ENCODE results near the gene SLC2A9. TPM values are rescaled to one million over a fixed set of nuclear protein-coding genes. Genes with fewer than 3 reads are reported as not detected.

Gene SLC2A9
- total RNA-seq, 1 donor from 2014 or later, result 8.2 TPM

DNA sequence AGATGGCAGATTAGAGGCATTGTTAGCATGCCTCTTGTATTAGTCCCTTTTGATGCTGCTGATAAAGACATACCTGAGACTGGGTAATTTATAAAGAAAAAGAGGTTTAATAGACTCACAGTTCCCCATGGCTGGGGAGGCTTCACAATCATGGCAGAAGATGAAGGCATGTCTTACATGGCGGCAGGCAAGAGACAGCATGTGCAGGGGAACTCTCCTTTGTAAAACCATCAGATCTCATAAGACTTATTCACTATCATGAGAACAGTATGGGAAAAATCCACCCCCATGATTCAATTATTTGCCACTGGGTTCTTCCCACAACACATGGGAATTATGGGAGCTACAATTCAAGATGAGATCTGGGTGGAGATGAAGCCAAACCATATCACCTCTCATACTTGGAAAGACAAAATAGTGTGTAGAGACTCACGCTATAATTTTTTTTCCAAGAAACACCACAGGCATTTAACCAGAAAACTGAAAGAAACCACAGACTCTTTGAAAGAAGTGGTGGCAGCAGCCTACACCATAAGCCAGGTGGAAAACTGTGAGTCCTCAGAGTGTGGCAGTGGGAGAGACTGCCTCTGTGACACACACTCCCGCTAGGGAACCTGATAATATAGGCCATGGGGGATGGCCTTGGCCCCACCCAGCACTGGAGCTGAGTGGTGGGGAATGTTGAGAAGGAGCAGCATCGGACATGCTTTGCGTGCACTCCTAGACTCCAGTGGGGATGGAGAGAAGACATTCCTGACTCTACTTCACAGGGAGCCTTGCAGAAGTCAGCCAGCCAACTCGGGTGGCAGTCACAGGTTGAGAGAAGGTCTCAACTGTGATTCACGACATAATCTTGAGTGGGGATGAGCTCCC lies 51.5 kb downstream of the SLC2A9 start:
- TF ChIP-seq, protein P1, sequence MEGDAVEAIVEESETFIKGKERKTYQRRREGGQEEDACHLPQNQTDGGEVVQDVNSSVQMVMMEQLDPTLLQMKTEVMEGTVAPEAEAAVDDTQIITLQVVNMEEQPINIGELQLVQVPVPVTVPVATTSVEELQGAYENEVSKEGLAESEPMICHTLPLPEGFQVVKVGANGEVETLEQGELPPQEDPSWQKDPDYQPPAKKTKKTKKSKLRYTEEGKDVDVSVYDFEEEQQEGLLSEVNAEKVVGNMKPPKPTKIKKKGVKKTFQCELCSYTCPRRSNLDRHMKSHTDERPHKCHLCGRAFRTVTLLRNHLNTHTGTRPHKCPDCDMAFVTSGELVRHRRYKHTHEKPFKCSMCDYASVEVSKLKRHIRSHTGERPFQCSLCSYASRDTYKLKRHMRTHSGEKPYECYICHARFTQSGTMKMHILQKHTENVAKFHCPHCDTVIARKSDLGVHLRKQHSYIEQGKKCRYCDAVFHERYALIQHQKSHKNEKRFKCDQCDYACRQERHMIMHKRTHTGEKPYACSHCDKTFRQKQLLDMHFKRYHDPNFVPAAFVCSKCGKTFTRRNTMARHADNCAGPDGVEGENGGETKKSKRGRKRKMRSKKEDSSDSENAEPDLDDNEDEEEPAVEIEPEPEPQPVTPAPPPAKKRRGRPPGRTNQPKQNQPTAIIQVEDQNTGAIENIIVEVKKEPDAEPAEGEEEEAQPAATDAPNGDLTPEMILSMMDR (IDR thresholded peaks at IDR 0.05; ENCODE audit: borderline replicate concordance), result no peak
- intact Hi-C loops (cut with micrococcal nuclease), result no loop called here
- H3K27me3 ChIP-seq (ENCODE audit: low read depth), result no peaks in the 10 kb centered on the region

DNA sequence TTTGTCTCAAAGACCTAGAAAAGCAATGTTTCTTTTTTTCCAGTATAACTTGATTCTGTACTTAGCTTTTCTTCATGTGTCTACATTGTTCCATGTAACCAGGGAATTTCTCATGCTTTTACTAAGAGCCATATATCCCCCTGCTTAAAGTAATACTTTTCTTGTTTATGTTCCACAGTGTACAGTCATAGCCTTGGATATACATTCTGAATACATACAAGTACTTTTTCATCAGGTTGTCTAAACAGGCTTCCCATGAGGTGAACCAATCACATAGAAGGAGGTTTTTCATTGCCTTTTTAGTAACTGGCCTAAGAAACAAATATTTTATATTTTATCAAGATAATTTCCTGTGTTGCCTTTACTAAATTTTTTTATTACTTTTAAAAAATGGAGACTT lies 52.8 kb downstream of the SLC2A9 start:
- intact Hi-C loops (cut with micrococcal nuclease), result no loop called here
- H3K27me3 ChIP-seq (ENCODE audit: low read depth), result no peaks in the 10 kb centered on the region

More for the DNA sequence above, 51.5 kb downstream of the SLC2A9 start:
- no peaks in the 10 kb centered on the region for H3K4me1 ChIP-seq
- H3K9me3 ChIP-seq (replicated peaks), result peaks cover 2% of the 10 kb centered on the region
- no peaks in the 10 kb centered on the region for H3K36me3 ChIP-seq
- H3K4me3 ChIP-seq, result no peak overlapping the region
- no peak for DNase-seq
- H3K27ac ChIP-seq (replicated peaks), result no peak overlapping the region

DNA sequence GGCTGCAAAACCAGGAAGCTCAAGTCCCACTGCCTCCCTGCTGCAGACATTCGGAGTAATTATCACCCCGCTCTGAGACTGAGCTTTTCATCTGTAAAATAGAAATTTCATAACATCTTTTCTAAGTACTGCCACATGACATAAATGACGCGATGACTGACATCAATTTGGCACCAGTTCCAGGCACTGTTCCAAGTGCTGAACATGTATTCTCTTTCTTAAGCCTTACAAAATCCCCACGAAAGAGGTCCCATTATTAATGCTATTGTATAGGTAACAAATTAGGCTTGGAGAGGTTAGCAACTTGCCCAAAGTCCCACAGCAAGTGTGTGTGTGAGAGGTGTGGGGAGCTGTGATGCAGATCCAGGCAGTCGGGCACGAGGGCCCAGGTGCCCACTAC lies 56.4 kb downstream of the SLC2A9 start:
- peaks cover 11% of the 10 kb centered on the region for H3K9me3 ChIP-seq (replicated peaks)
- TF ChIP-seq, protein P1 (IDR thresholded peaks at IDR 0.05; ENCODE audit: borderline replicate concordance), result no peak
- intact Hi-C loops (cut with micrococcal nuclease), result no loop called here

More for the DNA sequence above, 52.8 kb downstream of the SLC2A9 start:
- TF ChIP-seq, protein P1 (IDR thresholded peaks at IDR 0.05; ENCODE audit: borderline replicate concordance), result no peak
- Histone ChIP-seq H3K4me1 (no peaks in the 10 kb centered on the region), H3K9me3 (replicated peaks) (no peaks in the 10 kb centered on the region), H3K36me3 (no peaks in the 10 kb centered on the region), H3K27ac (replicated peaks) (no peak overlapping the region), H3K4me3 (no peak overlapping the region)
- no peak for DNase-seq

DNA sequence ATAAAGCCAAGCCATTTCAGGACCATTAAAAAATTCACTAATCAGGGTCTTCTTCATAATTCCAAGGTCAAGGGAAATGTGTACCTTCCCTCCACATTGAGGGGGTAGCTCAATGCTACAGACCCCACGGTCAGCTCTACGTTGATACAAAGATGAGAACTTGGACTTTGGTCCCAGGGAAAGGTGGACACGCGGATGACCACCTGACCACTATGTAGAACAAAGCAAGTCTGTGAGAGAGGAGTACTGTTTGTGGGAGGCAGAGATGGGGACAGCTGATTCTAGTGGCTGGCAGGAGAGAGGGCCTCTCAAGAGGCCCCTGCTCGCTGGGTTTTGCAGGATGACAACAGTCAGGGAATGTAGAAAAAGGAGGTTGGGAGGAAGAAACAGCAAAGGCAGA lies 58.0 kb downstream of the SLC2A9 start:
- Histone ChIP-seq H3K4me1 (no peaks in the 10 kb centered on the region), H3K27ac (replicated peaks) (no peak overlapping the region), H3K9me3 (replicated peaks) (peaks cover 11% of the 10 kb centered on the region), H3K36me3 (no peaks in the 10 kb centered on the region), H3K4me3 (no peak overlapping the region), H3K27me3 (ENCODE audit: low read depth) (no peaks in the 10 kb centered on the region)
- no peak for DNase-seq
- intact Hi-C loops (cut with micrococcal nuclease), result no loop called here
- TF ChIP-seq, protein P1 (IDR thresholded peaks at IDR 0.05; ENCODE audit: borderline replicate concordance), result no peak

More for the DNA sequence above, 56.4 kb downstream of the SLC2A9 start:
- Histone ChIP-seq H3K4me3 (no peak overlapping the region), H3K4me1 (no peaks in the 10 kb centered on the region), H3K27me3 (ENCODE audit: low read depth) (no peaks in the 10 kb centered on the region), H3K27ac (replicated peaks) (no peak overlapping the region), H3K36me3 (no peaks in the 10 kb centered on the region)
- no peak for DNase-seq

DNA sequence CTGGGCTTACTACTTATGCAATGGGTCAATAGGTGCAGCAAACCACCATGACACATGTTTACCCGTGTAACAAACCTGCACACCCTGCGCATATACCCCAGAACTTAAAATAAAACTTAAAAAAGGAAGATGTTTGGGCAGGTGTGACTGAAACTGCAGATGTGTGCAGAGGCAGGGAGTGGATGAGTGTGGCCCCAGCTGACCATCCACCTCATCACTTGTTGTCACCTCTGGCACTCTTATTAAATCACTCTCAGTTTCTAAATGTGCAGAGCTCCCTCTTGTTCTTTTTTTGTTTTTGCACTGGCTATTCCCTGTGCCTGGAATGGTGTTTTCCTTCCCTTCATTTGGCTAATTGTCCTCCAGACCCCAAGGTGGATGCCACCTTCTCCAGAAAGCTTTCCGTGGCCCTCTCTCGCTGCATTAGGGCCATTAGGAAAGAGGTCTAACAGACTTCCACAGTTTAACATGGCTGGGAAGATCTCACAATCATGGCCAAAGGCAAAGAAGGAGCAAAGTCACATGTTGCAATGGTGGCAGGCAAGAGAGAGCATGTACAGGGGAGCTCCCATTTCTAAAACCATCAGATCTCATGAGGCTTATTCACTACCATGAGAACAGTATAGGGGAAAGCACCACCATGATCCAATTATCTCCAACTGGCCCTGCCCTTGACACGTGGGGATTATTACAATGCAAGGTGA lies 58.5 kb downstream of the SLC2A9 start:
- Histone ChIP-seq H3K36me3 (no peaks in the 10 kb centered on the region), H3K9me3 (replicated peaks) (peaks cover 11% of the 10 kb centered on the region), H3K4me3 (no peak overlapping the region), H3K27ac (replicated peaks) (no peak overlapping the region), H3K4me1 (no peaks in the 10 kb centered on the region), H3K27me3 (ENCODE audit: low read depth) (no peaks in the 10 kb centered on the region)
- TF ChIP-seq, protein P1 (IDR thresholded peaks at IDR 0.05; ENCODE audit: borderline replicate concordance), result no peak
- no peak for DNase-seq
- intact Hi-C loops (cut with micrococcal nuclease), result no loop called here
